OCI-LY3 (cell line): ENCODE measurements around the gene RIF1.

Experiments
- H2AFZ ChIP-seq: fragments of 200-600, 300-600 bp; shearing (Covaris generic); 2 replicates; pipeline ENCODE4 v1.6.0; 2014; ENCODE audit warnings: antibody characterized with exemption, low read depth, low read length
- H3K27ac ChIP-seq: fragments of 200-600, 300-600 bp; sonication (generic); 2 replicates; pipeline ENCODE4 v1.5.1; 2014; ENCODE audit warnings: mild to moderate bottlenecking, low read length, moderate library complexity, mixed read lengths
- H3K27me3 ChIP-seq: fragments of 200-600, 300-600 bp; sonication (generic); 2 replicates; pipeline ENCODE4 v1.6.1; 2014; ENCODE audit warnings: low read depth, low read length, mixed read lengths
- H3K36me3 ChIP-seq: fragments of 200-600, 300-600 bp; sonication (generic); replicated peaks from 2 replicates; pipeline ENCODE3; 2014; ENCODE audit warnings: low read depth, low read length, mixed read lengths
- H3K4me1 ChIP-seq: fragments of 300-600, 200-600 bp; sonication (generic); 2 replicates; pipeline ENCODE4 v1.6.1; 2014; ENCODE audit warnings: low read length, mixed read lengths
- H3K4me2 ChIP-seq: fragments of 200-600, 300-600 bp; sonication (generic); 2 replicates; pipeline ENCODE4 v1.6.1; 2014; ENCODE audit warnings: low read length, mixed read lengths
- H3K4me3 ChIP-seq: fragments of 300-600, 200-600 bp; sonication (generic); 2 replicates; pipeline ENCODE4 v1.5.1; 2014; ENCODE audit warnings: antibody characterized with exemption, mild to moderate bottlenecking, low read length, moderate library complexity
- H3K79me2 ChIP-seq: fragments of 300-600, 200-600 bp; shearing (Covaris generic); 2 replicates; pipeline ENCODE4 v1.6.1; 2014; ENCODE audit warnings: mild to moderate bottlenecking, low read length, mixed read lengths
- H3K9ac ChIP-seq: fragments of 300-600, 200-600 bp; shearing (Covaris generic); 2 replicates; pipeline ENCODE4 v1.6.0; 2014; ENCODE audit warnings: mild to moderate bottlenecking, low read length, moderate library complexity
- H3K9me3 ChIP-seq: fragments of 200-600, 300-600 bp; shearing (Covaris generic); 2 replicates; pipeline ENCODE4 v1.6.1; 2014; ENCODE audit warnings: low read length, mixed read lengths; ENCODE audit not compliant: insufficient read depth
- H4K20me1 ChIP-seq: fragments of 200-600, 300-600 bp; sonication (generic); 2 replicates; pipeline ENCODE4 v1.6.1; 2016; ENCODE audit warnings: low read length, mixed read lengths; ENCODE audit not compliant: insufficient read depth
- CTCF ChIP-seq: fragments of 200-600, 300-600 bp; sonication (generic); IDR thresholded peaks from 2 replicates; pipeline ENCODE4 v1.5.1; 2014; ENCODE audit warnings: antibody characterized with exemption, low read length, low read depth
- EZH2phosphoT487 ChIP-seq: fragments of 200-600 bp; shearing (Covaris generic); IDR thresholded peaks from 2 replicates; pipeline ENCODE4 v1.6.1; 2018; ENCODE audit warnings: antibody characterized with exemption, mixed run types, low read depth

Gene RIF1

GRCh38 chr2:151518802-151519201 is 109.1 kb downstream of the RIF1 start:
- H3K36me3 ChIP-seq = no peaks in the 10 kb centered on the region
- no peak overlapping the region for H3K27ac ChIP-seq
- H3K9me3 ChIP-seq = no peaks in the 10 kb centered on the region
- H3K9ac ChIP-seq = no peak overlapping the region
- H3K4me1 ChIP-seq = peaks cover 5% of the 10 kb centered on the region
- no peak overlapping the region for H2AFZ ChIP-seq
- no peaks in the 10 kb centered on the region for H4K20me1 ChIP-seq
- no peak overlapping the region for H3K4me2 ChIP-seq
- H3K4me3 ChIP-seq = no peak overlapping the region
- no peak for TF ChIP-seq EZH2phosphoT487
- no peak for TF ChIP-seq CTCF
- H3K79me2 ChIP-seq = no peaks in the 10 kb centered on the region
- H3K27me3 ChIP-seq = no peaks in the 10 kb centered on the region

GRCh38 chr2:151520976-151521375 is 111.3 kb downstream of the RIF1 start:
- H4K20me1 ChIP-seq = no peaks in the 10 kb centered on the region
- no peak overlapping the region for H2AFZ ChIP-seq
- no peaks in the 10 kb centered on the region for H3K79me2 ChIP-seq
- H3K27me3 ChIP-seq = no peaks in the 10 kb centered on the region
- no peak overlapping the region for H3K9ac ChIP-seq
- no peak overlapping the region for H3K4me3 ChIP-seq
- no peak overlapping the region for H3K4me2 ChIP-seq
- H3K4me1 ChIP-seq = peaks cover 14% of the 10 kb centered on the region
- H3K9me3 ChIP-seq = no peaks in the 10 kb centered on the region
- TF ChIP-seq CTCF (no peak), EZH2phosphoT487 (no peak)
- H3K36me3 ChIP-seq = no peaks in the 10 kb centered on the region
- no peak overlapping the region for H3K27ac ChIP-seq

GRCh38 chr2:151522556-151522955 is 112.9 kb downstream of the RIF1 start:
- Histone ChIP-seq H3K4me1 (peaks cover 15% of the 10 kb centered on the region), H3K9ac (no peak overlapping the region), H3K79me2 (no peaks in the 10 kb centered on the region), H3K27ac (no peak overlapping the region), H3K4me3 (no peak overlapping the region), H3K36me3 (no peaks in the 10 kb centered on the region), H3K4me2 (no peak overlapping the region), H2AFZ (no peak overlapping the region), H3K27me3 (no peaks in the 10 kb centered on the region), H3K9me3 (no peaks in the 10 kb centered on the region), H4K20me1 (no peaks in the 10 kb centered on the region)
- TF ChIP-seq EZH2phosphoT487 = no peak
- TF ChIP-seq CTCF = no peak

- Histone ChIP-seq H3K27ac (no peak overlapping the region), H3K36me3 (no peaks in the 10 kb centered on the region), H3K9ac (no peak overlapping the region), H3K79me2 (no peaks in the 10 kb centered on the region), H3K4me2 (0 out of 2 replicates have a peak overlapping the region, but pooled peaks have one; percentile 2), H3K4me3 (no peak overlapping the region), H3K27me3 (no peaks in the 10 kb centered on the region), H3K9me3 (no peaks in the 10 kb centered on the region), H3K4me1 (peaks cover 15% of the 10 kb centered on the region), H4K20me1 (no peaks in the 10 kb centered on the region), H2AFZ (0 out of 2 replicates have a peak overlapping the region, but pooled peaks have one; percentile 42)
- TF ChIP-seq EZH2phosphoT487 (no peak), CTCF (no peak)
Observed at GRCh38 chr2:151523850-151524249, 114.1 kb downstream of the RIF1 start.
